HG02759 (cell line): ENCODE data around the gene ADRA2A.

Source experiments
- ATAC-seq: cut with Tn5 transposase; IDR thresholded peaks from one replicate; pipeline ENCODE4 v1.9.1; 2021; ENCODE audit warnings: mild to moderate bottlenecking, moderate library complexity; ENCODE audit not compliant: unreplicated experiment

The ADRA2A gene

GRCh38 chr10:111130471-111130870, 53.6 kb downstream of the ADRA2A start:
- no peak for ATAC-seq
